NOMO-1 treated with dmso at 0.1 percent for 144 hours (cell line): ENCODE measurements around the gene CDC25A.
"Not testable (repeated sequence)": the region's sequence is repeated elsewhere in the genome, so short reads cannot be mapped to it uniquely, and the experiment has no call there.

Source experiments
- DNase-seq: peaks from one replicate; lab custom pipeline; 2025; ENCODE audit not compliant: unreplicated experiment; lab: John Stamatoyannopoulos, UW

CDC25A gene

DNA sequence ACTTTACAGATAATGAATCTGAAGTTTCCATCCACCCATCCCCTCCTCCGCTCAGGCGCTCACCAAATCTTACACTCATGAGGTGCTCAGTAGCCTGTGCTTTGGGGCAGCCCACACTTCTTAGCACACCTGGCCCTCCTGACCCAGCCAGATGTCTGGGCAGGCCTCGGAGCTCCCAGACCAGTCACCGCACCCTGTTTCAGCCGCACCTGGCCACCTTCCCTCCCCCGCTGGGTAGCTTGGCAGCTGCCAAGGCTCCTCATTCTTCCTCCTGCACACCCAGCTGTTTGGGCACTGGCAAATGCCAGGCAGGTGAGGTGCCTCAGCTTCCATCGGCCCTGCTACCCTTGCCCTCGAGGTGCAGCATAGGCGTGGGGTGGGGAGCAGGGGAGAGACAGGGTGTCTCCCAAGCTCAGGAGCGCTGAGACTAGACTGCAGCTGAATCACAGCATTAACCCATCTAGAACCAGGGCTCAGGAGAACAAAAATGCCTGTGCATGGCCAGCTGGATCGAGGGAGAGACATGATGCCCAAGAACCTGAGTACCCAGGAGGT is 45.8 kb downstream of the CDC25A start:
- DNase-seq = no peak

DNA sequence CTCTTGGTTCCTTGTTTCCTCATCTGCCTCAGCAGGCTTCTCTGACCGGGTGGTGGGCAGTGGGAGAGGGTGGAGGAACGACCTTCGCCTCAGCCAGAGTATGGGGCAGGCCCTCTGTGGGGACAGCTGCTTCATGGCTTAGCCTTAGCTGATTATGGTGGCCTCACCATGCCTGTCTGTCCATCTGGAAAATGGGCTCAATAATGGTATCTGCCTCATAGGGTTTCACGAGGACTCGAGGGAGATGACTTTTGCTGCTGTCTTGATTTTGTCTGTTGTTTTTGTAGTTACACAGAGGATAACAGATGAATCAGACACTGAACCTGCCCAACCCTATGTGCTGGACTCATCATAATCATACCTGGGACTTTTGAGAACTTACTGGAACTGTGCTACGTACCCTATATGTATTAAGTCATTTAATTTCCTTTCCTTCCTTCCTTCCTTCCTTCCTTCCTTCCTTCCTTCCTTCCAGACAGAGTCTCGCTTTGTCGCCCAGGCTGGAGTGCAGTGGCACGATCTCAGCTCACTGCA is 46.5 kb downstream of the CDC25A start:
- no peak for DNase-seq

- no peak for DNase-seq
These were observed 47.1 kb downstream of the CDC25A start for GRCh38 chr3:48140936-48141603.

DNA sequence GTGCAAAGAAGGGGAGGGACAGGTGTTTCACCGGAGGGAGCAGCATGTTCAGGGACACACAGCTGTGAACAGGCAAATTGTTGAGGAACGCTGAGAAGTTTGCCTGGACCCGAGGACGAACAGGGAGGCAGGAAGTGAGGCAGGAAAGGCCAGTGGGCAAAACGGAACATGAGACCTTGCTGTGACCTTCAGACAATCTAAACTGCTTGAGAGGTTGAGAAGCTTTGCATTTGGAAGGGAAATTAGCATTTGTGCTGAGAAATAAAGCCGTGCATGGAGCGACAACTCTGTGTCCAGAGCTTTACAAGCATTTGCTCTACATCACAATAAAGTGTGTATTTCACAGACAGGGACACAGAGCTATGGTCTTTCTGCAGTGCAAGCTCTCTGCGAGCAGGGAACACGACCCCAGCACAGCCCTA is 47.9 kb downstream of the CDC25A start:
- DNase-seq = no peak

- no peak for DNase-seq
These were observed 50.7 kb downstream of the CDC25A start for GRCh38 chr3:48137425-48137999.

GRCh38 chr3:48135552-48136495 is 52.4 kb downstream of the CDC25A start:
- DNase-seq = no peak

GRCh38 chr3:48130321-48130904 is 57.8 kb downstream of the CDC25A start:
- DNase-seq = no peak

DNA sequence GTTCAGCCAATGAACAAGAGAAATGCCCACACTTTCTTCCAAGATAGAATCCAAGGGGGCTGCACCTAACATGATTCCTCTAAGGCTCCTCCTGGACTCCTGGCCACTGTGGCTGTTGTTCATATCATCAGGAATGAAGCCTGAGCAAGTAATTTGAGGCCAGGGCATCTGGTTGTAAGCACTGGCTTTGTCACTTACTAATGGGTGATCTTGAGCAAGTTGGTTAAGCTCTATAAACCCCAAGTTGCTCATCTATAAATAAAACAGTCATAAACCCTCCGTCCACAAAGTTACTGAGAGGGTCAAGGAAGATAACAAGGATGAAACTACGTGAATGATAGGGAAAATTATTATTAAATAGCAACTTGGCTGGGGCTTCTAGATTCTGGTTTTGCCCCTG is 58.3 kb downstream of the CDC25A start:
- no peak for DNase-seq

DNA sequence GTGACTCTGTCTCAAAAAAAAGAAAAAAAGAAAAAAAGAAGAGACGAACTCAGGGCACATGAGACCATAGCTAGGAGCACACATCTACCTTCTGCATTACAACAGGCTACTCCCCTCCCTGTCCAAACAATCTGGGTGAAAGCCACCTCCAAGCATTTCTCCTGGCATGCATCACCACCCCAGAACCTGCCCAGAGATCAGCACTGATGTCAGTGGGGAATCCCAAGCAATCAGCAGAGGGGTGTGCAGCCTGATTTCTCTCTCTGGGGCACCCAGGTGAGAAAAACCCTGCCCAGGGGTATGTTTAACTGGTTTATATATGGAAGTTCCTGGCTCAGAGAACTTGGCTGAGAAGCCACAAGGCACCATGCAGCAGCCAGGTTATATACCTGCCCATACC is 59.4 kb downstream of the CDC25A start:
- DNase-seq = no peak

DNA sequence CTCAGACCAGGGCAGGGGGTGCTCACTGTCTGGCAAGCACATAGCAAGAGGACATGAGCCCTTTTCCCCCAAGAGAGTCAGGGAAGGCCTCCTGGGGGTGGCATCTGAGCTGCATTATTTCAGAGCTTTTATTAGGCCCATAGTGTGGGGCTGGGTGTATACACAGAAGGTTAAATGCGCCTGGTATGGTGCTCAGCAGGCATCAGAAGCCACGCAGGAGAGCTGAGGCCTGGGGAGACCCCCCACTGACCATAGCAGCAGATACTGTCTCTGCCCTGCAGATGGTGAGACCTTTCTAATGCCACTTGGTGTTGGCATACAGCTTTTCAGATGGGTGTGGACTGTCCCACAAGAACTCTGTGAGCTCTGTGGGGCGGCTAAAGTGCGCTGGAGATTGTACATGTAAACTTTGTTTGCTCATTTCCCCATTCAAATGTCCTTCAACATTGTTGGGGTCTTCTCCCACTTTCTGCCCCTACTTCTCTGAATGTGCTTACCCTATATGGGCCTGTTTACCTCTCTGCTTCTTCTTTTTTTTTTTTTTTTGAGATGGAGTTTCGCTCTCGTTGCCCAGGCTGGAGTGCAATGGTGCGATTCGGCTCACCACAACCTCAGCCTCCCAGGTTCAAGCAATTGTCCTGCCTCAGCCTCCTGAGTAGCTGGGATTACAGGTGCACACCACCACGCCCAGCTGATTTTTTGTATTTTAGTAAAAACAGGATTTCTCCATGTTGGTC is 62.2 kb downstream of the CDC25A start:
- DNase-seq = no peak

GRCh38 chr3:48125013-48125705 is 63.1 kb downstream of the CDC25A start:
- no peak for DNase-seq

GRCh38 chr3:48123346-48123745 is 64.9 kb downstream of the CDC25A start:
- no peak for DNase-seq

GRCh38 chr3:48122504-48122903 is 65.7 kb downstream of the CDC25A start:
- DNase-seq = no peak

DNA sequence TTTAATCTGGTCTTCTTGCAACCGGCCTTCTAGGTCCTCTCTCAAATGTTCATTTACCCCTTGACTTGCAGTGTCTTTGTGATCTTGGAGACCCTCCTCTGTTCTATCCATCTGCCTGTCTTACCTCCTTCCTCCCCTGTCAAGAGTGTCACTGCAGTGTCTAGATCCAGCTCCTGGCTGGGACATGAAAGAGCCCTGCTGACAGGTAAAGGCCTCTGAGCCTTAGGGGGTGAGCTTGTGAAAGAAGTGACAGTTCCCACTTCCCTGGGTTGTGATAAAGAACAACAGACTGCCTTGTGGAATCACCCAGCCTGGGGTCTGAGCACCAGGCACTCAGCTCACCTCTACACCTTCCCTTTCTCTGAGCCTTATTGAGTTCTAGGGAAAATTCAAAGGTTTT is 68.0 kb downstream of the CDC25A start:
- DNase-seq = no peak

GRCh38 chr3:48119505-48120193 is 68.6 kb downstream of the CDC25A start:
- no peak for DNase-seq

- DNase-seq = no peak
These were observed 69.3 kb downstream of the CDC25A start for GRCh38 chr3:48118928-48119327.

DNA sequence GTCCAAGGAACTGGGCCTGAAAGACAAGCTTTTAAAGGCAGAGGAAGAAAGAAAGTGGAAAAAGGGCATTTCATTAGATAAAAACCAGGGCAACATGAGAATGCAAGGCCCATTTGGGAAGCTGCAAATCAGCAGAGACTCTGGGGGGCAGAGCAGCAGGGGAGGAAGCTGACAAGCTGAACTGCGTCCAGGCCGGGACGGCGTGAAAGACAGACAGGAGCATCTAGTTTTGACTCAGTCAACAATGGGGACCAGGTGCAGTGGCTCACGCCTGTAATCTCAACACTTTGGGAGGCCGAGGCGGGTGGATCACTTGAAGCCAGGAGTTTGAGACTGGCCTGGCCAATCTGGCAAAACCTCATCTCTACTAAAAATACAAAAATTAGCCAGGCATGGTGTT is 69.9 kb downstream of the CDC25A start:
- no peak for DNase-seq

DNA sequence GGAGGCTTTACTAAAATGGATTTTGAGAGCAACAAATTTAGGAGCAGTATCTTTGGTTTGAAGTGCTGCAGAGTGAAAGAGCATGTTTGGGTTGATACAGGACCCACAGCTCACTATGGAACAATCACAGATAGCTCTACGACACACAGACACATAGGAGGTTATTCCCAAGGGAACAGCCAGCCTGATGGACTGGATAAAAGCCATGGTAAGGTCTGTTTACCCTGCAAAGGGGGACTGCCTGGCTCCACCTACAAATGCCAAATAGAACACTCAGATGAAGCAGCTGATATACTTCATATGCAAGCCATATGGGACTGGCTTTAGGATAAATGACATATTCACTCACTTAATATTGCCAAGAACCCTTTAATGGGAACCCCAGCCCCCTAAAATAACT is 75.4 kb downstream of the CDC25A start:
- no peak for DNase-seq

GRCh38 chr3:48112108-48112791 is 76.0 kb downstream of the CDC25A start:
- DNase-seq = not testable (repeated sequence)
